KMS-11 (cell line): ENCODE results near the gene ALDH1L2.

Experiments
- H2AFZ ChIP-seq: fragments of 200-600 bp; sonication (generic); 2 replicates; pipeline ENCODE4 v1.6.1; 2016; ENCODE audit warnings: antibody characterized with exemption, mixed run types, low read depth
- H3K27ac ChIP-seq: fragments of 200-600 bp; sonication (generic); 2 replicates; pipeline ENCODE4 v1.6.1; 2016; ENCODE audit warnings: mild to moderate bottlenecking, mixed run types
- H3K27me3 ChIP-seq: fragments of 200-600 bp; sonication (generic); 2 replicates; pipeline ENCODE4 v1.6.1; 2017; ENCODE audit warnings: mild to moderate bottlenecking, low read depth, mixed run types, moderate library complexity; ENCODE audit not compliant: insufficient read depth
- H3K36me3 ChIP-seq: fragments of 200-600 bp; sonication (generic); 2 replicates; pipeline ENCODE4 v1.6.1; 2017; ENCODE audit warnings: mild to moderate bottlenecking, mixed run types; ENCODE audit not compliant: insufficient read depth
- H3K4me1 ChIP-seq: fragments of 200-600 bp; sonication (generic); 2 replicates; pipeline ENCODE4 v1.6.1; 2016; ENCODE audit warnings: mild to moderate bottlenecking, low read depth, mixed run types; ENCODE audit not compliant: poor library complexity, severe bottlenecking
- H3K4me2 ChIP-seq: fragments of 200-600 bp; sonication (generic); 2 replicates; pipeline ENCODE4 v1.7.0; 2016; ENCODE audit warnings: mild to moderate bottlenecking, mixed run types
- H3K4me3 ChIP-seq: fragments of 200-600 bp; sonication (generic); IDR thresholded peaks from 2 replicates; pipeline ENCODE4 v1.6.1; 2017; ENCODE audit warnings: low read depth, low read length, mixed read lengths; ENCODE audit not compliant: insufficient read depth
- H3K79me2 ChIP-seq: fragments of 200-600 bp; sonication (generic); 2 replicates; pipeline ENCODE4 v1.6.1; 2016; ENCODE audit warnings: low read depth, mixed run types; ENCODE audit not compliant: insufficient read depth
- H3K9ac ChIP-seq: fragments of 200-600 bp; sonication (generic); 2 replicates; pipeline ENCODE4 v1.6.1; 2016; ENCODE audit warnings: mild to moderate bottlenecking, mixed run types
- H4K20me1 ChIP-seq: fragments of 200-600 bp; sonication (generic); 2 replicates; pipeline ENCODE4 v1.6.1; 2016; ENCODE audit warnings: mild to moderate bottlenecking, mixed run types; ENCODE audit not compliant: insufficient read depth
- CTCF ChIP-seq: fragments of 200-600 bp; sonication (generic); conservative IDR thresholded peaks from 2 replicates; pipeline ENCODE4 v1.6.1; 2017; ENCODE audit warnings: low read depth, mild to moderate bottlenecking, antibody characterized with exemption, low read length, moderate library complexity, mixed read lengths

Gene ALDH1L2

GRCh38 chr12:105110851-105111250, 26.6 kb upstream of the ALDH1L2 start:
- H3K9ac ChIP-seq: no peak overlapping the region
- no peak overlapping the region for H3K27ac ChIP-seq
- H3K4me2 ChIP-seq: no peak overlapping the region
- TF ChIP-seq CTCF: no peak
- H3K79me2 ChIP-seq: peaks cover 36% of the 10 kb centered on the region
- H4K20me1 ChIP-seq: no peaks in the 10 kb centered on the region
- H3K4me3 ChIP-seq: no peak overlapping the region
- H3K4me1 ChIP-seq: peaks cover 12% of the 10 kb centered on the region
- no peaks in the 10 kb centered on the region for H3K27me3 ChIP-seq
- no peaks in the 10 kb centered on the region for H3K36me3 ChIP-seq
- H2AFZ ChIP-seq: no peak overlapping the region

GRCh38 chr12:105109465-105110212, 25.4 kb upstream of the ALDH1L2 start:
- Histone ChIP-seq H3K4me2 (no peak overlapping the region), H3K27me3 (no peaks in the 10 kb centered on the region), H3K9ac (no peak overlapping the region), H4K20me1 (no peaks in the 10 kb centered on the region), H3K4me1 (peaks cover 12% of the 10 kb centered on the region), H2AFZ (no peak overlapping the region), H3K27ac (no peak overlapping the region), H3K4me3 (no peak overlapping the region), H3K79me2 (peaks cover 36% of the 10 kb centered on the region), H3K36me3 (no peaks in the 10 kb centered on the region)
- no peak for TF ChIP-seq CTCF

- H2AFZ ChIP-seq: peak within 1 kb of the TSS; percentile 86
- H3K4me3 ChIP-seq: no peak within 1 kb of the TSS
- peaks cover 36% of the 10 kb centered on the region for H3K79me2 ChIP-seq
- no peaks in the 10 kb centered on the region for H4K20me1 ChIP-seq
- peak within 1 kb of the TSS; percentile 66 for H3K27ac ChIP-seq
- peaks cover 12% of the 10 kb centered on the region for H3K4me1 ChIP-seq
- H3K27me3 ChIP-seq: no peaks in the 10 kb centered on the region
- peak within 1 kb of the TSS; percentile 64; the same call in 1 of the 2 replicates for H3K9ac ChIP-seq
- no peak for TF ChIP-seq CTCF
- peak within 1 kb of the TSS; percentile 80 for H3K4me2 ChIP-seq
- no peaks in the 10 kb centered on the region for H3K36me3 ChIP-seq
Observed at GRCh38 chr12:105107494-105108371, 23.5 kb upstream of the ALDH1L2 start, which contains the start of gene WASHC4. Gene WASHC4, plus strand, starts transcription at chr12:105107731. Its CDS starts 70 bp downstream, at chr12:105107801.

- H4K20me1 ChIP-seq: no peaks in the 10 kb centered on the region
- H3K27ac ChIP-seq: peak overlapping the region; percentile 30; the same call in 1 of the 2 replicates
- H3K4me2 ChIP-seq: peak overlapping the region; percentile 36
- peak overlapping the region; percentile 64; the same call in 1 of the 2 replicates for H3K9ac ChIP-seq
- peak overlapping the region; percentile 86 for H2AFZ ChIP-seq
- H3K4me3 ChIP-seq: no peak overlapping the region
- no peaks in the 10 kb centered on the region for H3K27me3 ChIP-seq
- H3K4me1 ChIP-seq: peaks cover 12% of the 10 kb centered on the region
- TF ChIP-seq CTCF: no peak
- H3K79me2 ChIP-seq: peaks cover 36% of the 10 kb centered on the region
- no peaks in the 10 kb centered on the region for H3K36me3 ChIP-seq
Observed at GRCh38 chr12:105107171-105107493, 22.9 kb upstream of the ALDH1L2 start.
